ENCODE results near the gene JMJD8.
A peak's percentile ranks its signal among the peaks of the same experiment; 100 is the strongest.

The JMJD8 gene

GRCh38 chr16:720990-721764 lies 37.0 kb upstream of the JMJD8 start, which contains the start of gene ANTKMT (continued):
- TF ChIP-seq ZNF518A (tag by site-specific recombination; conservative IDR thresholded peaks at IDR 0.05; ENCODE audit: low read depth) (no peak), SP3 (tag by site-specific recombination; IDR thresholded peaks at IDR 0.05) (peak; percentile 46), SP7 (tag by site-specific recombination; IDR thresholded peaks at IDR 0.05) (no peak), ZFHX2 (tag by site-specific recombination; conservative IDR thresholded peaks at IDR 0.05) (peak; percentile 64), MEIS1 (CRISPR knock-in tag; IDR thresholded peaks at IDR 0.05; ENCODE audit: borderline replicate concordance) (no peak; the same call in 1 of the 2 replicates), TRIM28 (IDR thresholded peaks at IDR 0.05; ENCODE audit: borderline replicate concordance, low read length) (peak; percentile 32; the same call in 1 of the 2 replicates), HIC1 (tag by site-specific recombination; IDR thresholded peaks at IDR 0.05) (peak; percentile 69; the same call in 1 of the 2 replicates), OVOL3 (tag by site-specific recombination; IDR thresholded peaks at IDR 0.05) (no peak), ZNF398 (tag by site-specific recombination; IDR thresholded peaks at IDR 0.05) (peak; percentile 41; the same call in 1 of the 2 replicates), ZNF274 (IDR thresholded peaks at IDR 0.05; ENCODE audit: low read length) (no peak), ZNF274 (tag by site-specific recombination; IDR thresholded peaks at IDR 0.05; ENCODE audit: borderline replicate concordance) (no peak), KLF17 (tag by site-specific recombination; IDR thresholded peaks at IDR 0.05) (0 out of 2 replicates have a peak, but pooled peaks have one; percentile 54), ZBTB26 (tag by site-specific recombination; optimal IDR thresholded peaks at IDR 0.05) (peak; percentile 51), ZNF76 (tag by site-specific recombination; IDR thresholded peaks at IDR 0.05; ENCODE audit: borderline replicate concordance, low read depth) (peak; percentile 49), ZBTB20 (tag by site-specific recombination; IDR thresholded peaks at IDR 0.05) (0 out of 2 replicates have a peak, but pooled peaks have one; percentile 76), SALL2 (tag by site-specific recombination; IDR thresholded peaks at IDR 0.05; ENCODE audit: borderline replicate concordance) (no peak), KLF8 (tag by site-specific recombination; IDR thresholded peaks at IDR 0.05) (peak; percentile 47; the same call in 1 of the 2 replicates), ZNF174 (tag by site-specific recombination; IDR thresholded peaks at IDR 0.05) (0 out of 2 replicates have a peak, but pooled peaks have one; percentile 74), INSM2 (tag by site-specific recombination; IDR thresholded peaks at IDR 0.05) (no peak), HOXC10 (CRISPR knock-in tag; IDR thresholded peaks at IDR 0.05) (0 out of 2 replicates have a peak, but pooled peaks have one; percentile 34), EGR2 (tag by site-specific recombination; IDR thresholded peaks at IDR 0.05; ENCODE audit: low read depth) (peak; percentile 37; the same call in 1 of the 2 replicates), KLF1 (tag by site-specific recombination; IDR thresholded peaks at IDR 0.05) (peak; percentile 75), ZNF677 (tag by site-specific recombination; IDR thresholded peaks at IDR 0.05) (0 out of 2 replicates have a peak, but pooled peaks have one; percentile 53), ZNF48 (tag by site-specific recombination; IDR thresholded peaks at IDR 0.05) (no peak), KLF16 (tag by site-specific recombination; IDR thresholded peaks at IDR 0.05) (peak; percentile 19; the same call in 1 of the 2 replicates)

All from HEK293 (cell line).